Measurements from ENCODE around the gene LHFPL3. TPM values are rescaled to one million over a fixed set of nuclear protein-coding genes. Genes with fewer than 3 reads are reported as not detected.

The LHFPL3 gene
- polyA plus RNA-seq, 1 donor from 2014 or later = 5.6 TPM

DNA sequence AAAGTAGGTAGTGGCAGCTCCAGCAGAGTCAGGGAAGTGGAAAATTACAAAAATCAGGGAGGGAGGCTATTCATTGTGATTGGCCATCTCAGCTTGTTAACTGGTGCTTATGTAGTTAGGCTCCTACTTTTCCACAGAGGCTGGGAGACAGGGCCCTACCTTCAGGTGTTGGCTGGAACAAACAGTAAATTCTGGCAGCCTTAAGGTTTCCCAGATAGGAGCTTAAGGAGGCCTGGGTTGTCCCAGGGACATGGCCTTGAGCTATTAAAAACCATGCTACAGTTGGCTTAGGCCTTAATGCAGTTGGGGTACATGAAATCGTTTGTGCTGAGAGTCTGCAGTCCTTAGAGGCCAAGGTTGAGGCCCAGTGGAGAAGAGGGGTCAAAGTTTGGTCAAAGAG is 324.5 kb downstream of the LHFPL3 start:
- no peak overlapping the region for H3K4me3 ChIP-seq (ENCODE audit: low read length)
- H3K79me2 ChIP-seq (replicated peaks; ENCODE audit: insufficient read depth, low read length) = no peaks in the 10 kb centered on the region
- no peaks in the 10 kb centered on the region for H3K9me3 ChIP-seq (ENCODE audit: low read length)
- H3K9ac ChIP-seq (ENCODE audit: low read length) = no peak overlapping the region
- no peaks in the 10 kb centered on the region for H3K9me2 ChIP-seq (ENCODE audit: insufficient read depth, low read length)
- no peaks in the 10 kb centered on the region for H3K36me3 ChIP-seq (ENCODE audit: insufficient read depth, low read length)
- H2AFZ ChIP-seq (ENCODE audit: low read depth, low read length) = no peak overlapping the region
- no peaks in the 10 kb centered on the region for H4K20me1 ChIP-seq (ENCODE audit: insufficient read depth)
- H3K4me2 ChIP-seq (ENCODE audit: low read length) = no peak overlapping the region
- no peak overlapping the region for H3K27ac ChIP-seq (ENCODE audit: low read length)
- TF ChIP-seq EZH2 (IDR thresholded peaks at IDR 0.05; ENCODE audit: borderline replicate concordance, insufficient read depth, low read length, poor library complexity, severe bottlenecking) = no peak
- no peak for TF ChIP-seq SMC3 (conservative IDR thresholded peaks at IDR 0.05; ENCODE audit: poor library complexity)
- TF ChIP-seq, protein P1, sequence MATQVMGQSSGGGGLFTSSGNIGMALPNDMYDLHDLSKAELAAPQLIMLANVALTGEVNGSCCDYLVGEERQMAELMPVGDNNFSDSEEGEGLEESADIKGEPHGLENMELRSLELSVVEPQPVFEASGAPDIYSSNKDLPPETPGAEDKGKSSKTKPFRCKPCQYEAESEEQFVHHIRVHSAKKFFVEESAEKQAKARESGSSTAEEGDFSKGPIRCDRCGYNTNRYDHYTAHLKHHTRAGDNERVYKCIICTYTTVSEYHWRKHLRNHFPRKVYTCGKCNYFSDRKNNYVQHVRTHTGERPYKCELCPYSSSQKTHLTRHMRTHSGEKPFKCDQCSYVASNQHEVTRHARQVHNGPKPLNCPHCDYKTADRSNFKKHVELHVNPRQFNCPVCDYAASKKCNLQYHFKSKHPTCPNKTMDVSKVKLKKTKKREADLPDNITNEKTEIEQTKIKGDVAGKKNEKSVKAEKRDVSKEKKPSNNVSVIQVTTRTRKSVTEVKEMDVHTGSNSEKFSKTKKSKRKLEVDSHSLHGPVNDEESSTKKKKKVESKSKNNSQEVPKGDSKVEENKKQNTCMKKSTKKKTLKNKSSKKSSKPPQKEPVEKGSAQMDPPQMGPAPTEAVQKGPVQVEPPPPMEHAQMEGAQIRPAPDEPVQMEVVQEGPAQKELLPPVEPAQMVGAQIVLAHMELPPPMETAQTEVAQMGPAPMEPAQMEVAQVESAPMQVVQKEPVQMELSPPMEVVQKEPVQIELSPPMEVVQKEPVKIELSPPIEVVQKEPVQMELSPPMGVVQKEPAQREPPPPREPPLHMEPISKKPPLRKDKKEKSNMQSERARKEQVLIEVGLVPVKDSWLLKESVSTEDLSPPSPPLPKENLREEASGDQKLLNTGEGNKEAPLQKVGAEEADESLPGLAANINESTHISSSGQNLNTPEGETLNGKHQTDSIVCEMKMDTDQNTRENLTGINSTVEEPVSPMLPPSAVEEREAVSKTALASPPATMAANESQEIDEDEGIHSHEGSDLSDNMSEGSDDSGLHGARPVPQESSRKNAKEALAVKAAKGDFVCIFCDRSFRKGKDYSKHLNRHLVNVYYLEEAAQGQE (IDR thresholded peaks at IDR 0.05; ENCODE audit: borderline replicate concordance) = no peak
- TF ChIP-seq EP300 (conservative IDR thresholded peaks at IDR 0.05; ENCODE audit: poor library complexity, severe bottlenecking) = no peak
- TF ChIP-seq RAD21 (conservative IDR thresholded peaks at IDR 0.05) = no peak
- no peak for TF ChIP-seq POLR2AphosphoS5 (IDR thresholded peaks at IDR 0.05)
- TF ChIP-seq, protein P2, sequence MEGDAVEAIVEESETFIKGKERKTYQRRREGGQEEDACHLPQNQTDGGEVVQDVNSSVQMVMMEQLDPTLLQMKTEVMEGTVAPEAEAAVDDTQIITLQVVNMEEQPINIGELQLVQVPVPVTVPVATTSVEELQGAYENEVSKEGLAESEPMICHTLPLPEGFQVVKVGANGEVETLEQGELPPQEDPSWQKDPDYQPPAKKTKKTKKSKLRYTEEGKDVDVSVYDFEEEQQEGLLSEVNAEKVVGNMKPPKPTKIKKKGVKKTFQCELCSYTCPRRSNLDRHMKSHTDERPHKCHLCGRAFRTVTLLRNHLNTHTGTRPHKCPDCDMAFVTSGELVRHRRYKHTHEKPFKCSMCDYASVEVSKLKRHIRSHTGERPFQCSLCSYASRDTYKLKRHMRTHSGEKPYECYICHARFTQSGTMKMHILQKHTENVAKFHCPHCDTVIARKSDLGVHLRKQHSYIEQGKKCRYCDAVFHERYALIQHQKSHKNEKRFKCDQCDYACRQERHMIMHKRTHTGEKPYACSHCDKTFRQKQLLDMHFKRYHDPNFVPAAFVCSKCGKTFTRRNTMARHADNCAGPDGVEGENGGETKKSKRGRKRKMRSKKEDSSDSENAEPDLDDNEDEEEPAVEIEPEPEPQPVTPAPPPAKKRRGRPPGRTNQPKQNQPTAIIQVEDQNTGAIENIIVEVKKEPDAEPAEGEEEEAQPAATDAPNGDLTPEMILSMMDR (IDR thresholded peaks at IDR 0.05; ENCODE audit: poor library complexity, severe bottlenecking) = no peak
- no peak for TF ChIP-seq MXI1 (conservative IDR thresholded peaks at IDR 0.05; ENCODE audit: poor library complexity, severe bottlenecking)
- no peak for TF ChIP-seq TAF1 (IDR thresholded peaks at IDR 0.05; ENCODE audit: low read depth)
- H3K27me3 ChIP-seq (ENCODE audit: insufficient read depth, low read depth, low read length) = no peaks in the 10 kb centered on the region
- no peaks in the 10 kb centered on the region for H3F3A ChIP-seq (ENCODE audit: insufficient read depth, low read length, poor library complexity, severe bottlenecking)

DNA sequence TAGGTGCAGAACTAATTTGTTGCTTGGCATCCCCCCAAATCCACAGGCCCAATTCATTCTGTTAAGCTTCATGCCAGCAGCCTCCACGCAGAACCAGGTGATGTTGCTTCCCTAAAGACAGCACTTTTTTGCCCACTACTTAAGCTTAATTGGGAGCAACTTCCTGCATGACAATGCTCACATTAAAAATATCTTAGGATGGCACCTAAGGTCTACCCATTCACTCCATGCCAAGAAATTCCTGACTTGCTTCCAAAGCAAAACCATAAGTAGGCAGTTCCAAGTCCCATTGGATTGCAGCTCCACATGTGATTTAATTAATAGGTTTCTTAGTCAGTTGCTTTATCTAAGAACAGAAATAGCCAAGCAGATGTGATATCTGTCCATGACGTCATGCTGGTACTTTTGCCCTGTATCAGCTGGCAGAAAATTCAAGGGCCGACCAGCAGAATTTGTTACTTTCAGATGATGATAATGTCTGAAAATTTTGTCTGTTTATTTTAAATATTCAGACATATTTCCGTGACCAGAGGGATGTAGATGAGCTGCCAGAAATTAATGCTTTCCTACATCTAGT is 325.5 kb downstream of the LHFPL3 start:
- no peak overlapping the region for H2AFZ ChIP-seq (ENCODE audit: low read depth, low read length)
- H3F3A ChIP-seq (ENCODE audit: insufficient read depth, low read length, poor library complexity, severe bottlenecking) = no peaks in the 10 kb centered on the region
- H3K4me2 ChIP-seq (ENCODE audit: low read length) = no peak overlapping the region
- H3K9ac ChIP-seq (ENCODE audit: low read length) = no peak overlapping the region
- TF ChIP-seq MXI1 (conservative IDR thresholded peaks at IDR 0.05; ENCODE audit: poor library complexity, severe bottlenecking) (no peak), TAF1 (IDR thresholded peaks at IDR 0.05; ENCODE audit: low read depth) (no peak), SMC3 (conservative IDR thresholded peaks at IDR 0.05; ENCODE audit: poor library complexity) (no peak), POLR2AphosphoS5 (IDR thresholded peaks at IDR 0.05) (no peak), EZH2 (IDR thresholded peaks at IDR 0.05; ENCODE audit: borderline replicate concordance, insufficient read depth, low read length, poor library complexity, severe bottlenecking) (no peak), EP300 (conservative IDR thresholded peaks at IDR 0.05; ENCODE audit: poor library complexity, severe bottlenecking) (no peak), RAD21 (conservative IDR thresholded peaks at IDR 0.05) (no peak)
- TF ChIP-seq, protein P2 (IDR thresholded peaks at IDR 0.05; ENCODE audit: poor library complexity, severe bottlenecking) = no peak
- TF ChIP-seq, protein P1 (IDR thresholded peaks at IDR 0.05; ENCODE audit: borderline replicate concordance) = no peak
- H3K27me3 ChIP-seq (ENCODE audit: insufficient read depth, low read depth, low read length) = no peaks in the 10 kb centered on the region
- no peaks in the 10 kb centered on the region for H3K79me2 ChIP-seq (replicated peaks; ENCODE audit: insufficient read depth, low read length)
- H3K36me3 ChIP-seq (ENCODE audit: insufficient read depth, low read length) = no peaks in the 10 kb centered on the region
- no peak overlapping the region for H3K27ac ChIP-seq (ENCODE audit: low read length)
- no peaks in the 10 kb centered on the region for H3K9me3 ChIP-seq (ENCODE audit: low read length)
- H4K20me1 ChIP-seq (ENCODE audit: insufficient read depth) = no peaks in the 10 kb centered on the region
- no peaks in the 10 kb centered on the region for H3K9me2 ChIP-seq (ENCODE audit: insufficient read depth, low read length)
- no peak overlapping the region for H3K4me3 ChIP-seq (ENCODE audit: low read length)
